NK-92 (cell line): Measurements from ENCODE around the gene NCAPG2.
"Not testable (repeated sequence)": the region's sequence is repeated elsewhere in the genome, so short reads cannot be mapped to it uniquely, and the experiment has no call there.

Source experiments
- DNase-seq: peaks from one replicate; lab custom pipeline; 2025; ENCODE audit not compliant: unreplicated experiment; lab: John Stamatoyannopoulos, UW

Gene NCAPG2

DNA sequence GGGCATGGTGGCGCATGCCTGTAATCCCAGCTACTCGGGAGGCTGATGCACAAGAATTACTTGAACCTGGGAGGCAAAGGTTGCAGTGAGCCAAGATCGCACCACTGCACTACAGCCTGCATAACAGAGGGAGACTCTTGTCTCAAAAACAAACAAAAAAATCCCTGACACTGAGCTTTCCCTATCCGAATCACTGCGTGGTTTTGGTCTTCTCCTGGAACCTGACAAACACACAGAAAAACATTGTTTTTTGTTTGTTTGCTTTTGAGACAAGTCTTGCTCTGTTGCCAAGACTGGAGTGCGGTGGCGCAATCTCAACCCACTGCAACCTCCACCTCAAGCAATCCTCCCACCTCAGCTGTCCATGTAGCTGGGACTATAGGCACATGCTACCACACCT is 66.6 kb downstream of the NCAPG2 start:
- no peak for DNase-seq

DNA sequence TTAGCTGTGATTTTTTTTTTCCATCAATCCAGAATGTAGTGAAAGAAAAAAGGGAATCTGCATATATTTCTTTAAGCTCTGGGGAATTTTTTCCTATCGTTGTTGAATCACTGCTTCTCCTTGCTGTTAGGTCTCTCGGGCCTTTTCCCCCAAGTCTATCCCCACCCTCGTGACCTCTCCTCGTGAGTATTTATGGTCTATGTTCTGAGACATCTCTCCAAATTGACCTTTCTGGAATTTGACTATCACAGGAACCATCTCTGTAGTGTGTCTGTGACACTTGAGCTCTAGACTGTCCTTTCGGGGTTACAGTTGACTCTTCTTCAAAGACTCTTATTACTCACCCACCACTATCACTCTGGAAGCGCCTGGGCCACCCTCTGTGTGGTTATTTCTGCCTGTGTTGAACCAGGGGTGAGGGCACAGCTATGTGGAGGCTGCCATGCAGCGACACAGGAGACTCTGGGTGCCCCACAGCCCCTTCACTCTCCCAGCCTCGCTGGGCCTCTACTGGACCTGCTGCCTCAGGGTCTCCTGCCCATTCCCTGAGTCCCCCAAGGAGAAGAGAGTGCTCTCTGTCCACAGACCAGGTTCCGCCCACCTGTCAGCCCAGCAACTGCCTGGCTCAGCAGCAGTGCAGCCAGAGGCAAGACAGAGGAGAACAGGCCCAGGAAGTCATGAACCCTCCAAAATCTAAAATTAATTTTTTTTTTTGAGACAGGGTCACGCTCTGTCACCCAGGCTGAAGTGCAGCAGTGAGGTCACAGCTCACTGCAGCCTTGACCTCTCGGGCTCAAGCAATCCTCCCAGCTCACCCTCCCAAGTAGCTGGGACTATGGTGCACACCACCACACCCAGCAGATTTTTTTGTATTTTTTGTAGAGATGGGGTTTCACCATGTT is 71.3 kb downstream of the NCAPG2 start:
- no peak for DNase-seq

DNA sequence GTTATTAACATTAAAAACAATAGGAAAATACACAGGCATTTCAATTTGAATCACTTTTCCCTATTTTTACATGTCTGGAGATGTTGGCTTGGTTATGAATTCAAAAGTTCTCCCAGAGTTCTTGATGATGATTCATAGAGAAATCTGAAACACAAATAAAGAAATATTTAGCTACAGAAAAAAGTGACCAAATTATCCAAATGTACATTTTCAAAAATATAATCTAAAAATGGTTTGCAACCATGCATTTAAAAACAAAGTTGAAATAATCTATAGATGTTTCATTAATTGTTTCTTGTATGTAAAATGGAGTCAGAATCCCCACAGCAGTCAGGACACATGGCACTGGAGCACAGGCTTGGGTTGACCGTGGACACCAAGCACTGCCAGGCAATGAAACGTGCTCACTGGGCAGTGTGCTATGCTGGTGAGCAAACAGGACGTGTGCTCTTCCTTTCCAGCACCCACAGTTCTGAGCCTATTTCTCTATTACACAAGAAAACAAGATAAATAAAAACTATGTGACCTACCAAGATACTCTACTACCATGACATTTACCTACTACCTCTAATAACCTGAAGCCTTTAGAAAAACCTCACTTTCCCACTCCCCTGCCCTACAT is 72.9 kb downstream of the NCAPG2 start:
- DNase-seq = no peak

DNA sequence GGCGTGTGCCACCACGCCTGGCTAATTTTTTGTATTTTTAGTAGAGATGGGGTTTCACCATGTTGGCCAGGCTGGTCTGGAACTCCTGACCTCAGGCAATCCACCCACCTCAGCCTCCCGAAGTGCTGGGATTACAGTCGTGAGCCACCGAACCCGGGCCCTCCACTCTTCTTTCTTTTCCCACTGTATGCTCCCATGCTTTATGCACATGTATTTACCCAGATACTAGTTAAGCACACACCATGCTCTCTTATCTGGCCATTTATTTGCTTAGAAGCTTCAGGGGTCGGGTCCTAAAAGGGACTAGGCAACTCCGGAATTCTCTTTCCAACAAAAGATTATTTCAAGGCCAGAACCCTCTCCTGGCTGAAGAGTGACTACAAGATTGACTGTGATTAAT is 78.3 kb downstream of the NCAPG2 start:
- DNase-seq = not testable (repeated sequence)

DNA sequence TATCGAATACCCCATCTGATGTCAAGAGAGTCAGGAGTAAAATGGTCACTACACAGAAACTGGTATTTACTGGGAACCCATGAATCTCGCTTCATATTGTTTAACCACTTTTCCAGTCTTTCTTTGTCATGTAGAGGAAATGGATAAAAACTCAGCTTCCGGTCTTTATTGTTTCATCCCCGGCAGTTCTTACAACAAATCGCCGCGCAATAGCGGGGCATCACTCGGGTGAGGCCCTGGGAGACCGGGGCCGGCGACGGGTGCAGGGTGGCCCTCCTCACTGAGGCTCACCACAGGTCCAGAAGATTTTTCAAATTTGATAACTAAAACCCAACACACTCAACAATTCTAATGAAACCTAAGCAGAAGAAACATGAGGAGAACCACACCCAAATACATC is 81.4 kb downstream of the NCAPG2 start:
- no peak for DNase-seq

DNA sequence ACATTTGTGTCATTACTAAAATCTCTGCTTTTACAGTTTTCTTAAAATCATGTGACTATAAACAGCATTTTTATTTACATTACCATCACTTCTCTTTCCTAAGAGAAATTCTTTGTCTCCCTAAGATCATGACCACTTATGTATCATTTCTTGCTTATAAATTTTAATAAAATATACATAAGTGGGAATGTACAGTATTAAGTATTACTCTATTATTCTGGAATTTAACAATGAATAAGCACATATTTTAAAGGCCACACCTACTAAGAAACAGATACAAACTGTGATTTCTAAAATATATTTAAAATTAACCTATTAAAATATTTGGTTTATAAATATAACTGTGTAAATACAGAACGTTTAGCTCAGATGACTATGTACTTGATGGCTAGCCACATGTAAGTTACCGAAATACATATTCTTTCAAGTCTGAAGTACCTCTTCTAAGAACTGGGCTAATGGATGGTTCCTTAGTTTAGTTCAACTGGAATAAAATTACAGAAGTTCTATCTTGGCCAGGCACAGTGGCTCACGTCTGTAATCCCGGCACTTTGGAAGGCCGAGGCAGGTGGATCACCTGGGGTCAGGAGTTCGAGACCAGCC is 83.7 kb downstream of the NCAPG2 start:
- DNase-seq = no peak

DNA sequence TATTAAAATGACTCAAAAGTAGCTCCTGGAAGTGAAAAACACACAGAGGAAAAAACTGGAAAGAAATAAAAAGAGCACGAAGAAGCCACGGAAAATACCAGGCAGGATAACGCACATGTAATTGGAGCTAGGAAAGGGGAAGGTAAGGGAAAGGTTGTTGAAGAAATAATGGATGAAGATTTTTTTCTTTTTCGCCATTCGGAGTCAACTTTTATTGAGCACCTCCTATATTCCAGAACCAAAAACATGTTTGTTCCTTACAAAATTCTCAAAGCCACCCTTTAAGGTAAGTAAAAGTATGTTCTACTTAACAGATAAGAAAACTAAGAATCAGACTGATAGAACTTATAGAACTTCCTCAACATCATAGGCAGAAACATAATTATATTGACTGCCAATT is 84.2 kb downstream of the NCAPG2 start:
- no peak for DNase-seq

DNA sequence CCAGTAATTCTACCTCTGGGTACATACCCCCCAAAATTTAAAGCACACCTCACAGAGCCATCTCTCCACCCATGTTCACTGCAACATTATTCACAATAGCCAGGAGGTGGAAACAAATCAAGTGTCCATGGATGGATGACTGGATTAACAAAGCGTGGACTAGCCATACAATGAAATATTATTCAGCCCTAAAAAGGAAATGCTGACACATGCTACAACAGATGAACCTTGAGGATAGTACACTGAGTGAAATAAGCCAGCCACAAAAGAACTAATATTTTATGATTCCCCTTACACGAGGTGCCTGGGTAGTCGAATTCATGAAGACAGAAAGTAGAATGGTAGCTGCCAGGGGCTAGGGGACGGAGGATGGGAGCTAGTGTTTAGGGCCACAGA is 85.9 kb downstream of the NCAPG2 start:
- DNase-seq = no peak

DNA sequence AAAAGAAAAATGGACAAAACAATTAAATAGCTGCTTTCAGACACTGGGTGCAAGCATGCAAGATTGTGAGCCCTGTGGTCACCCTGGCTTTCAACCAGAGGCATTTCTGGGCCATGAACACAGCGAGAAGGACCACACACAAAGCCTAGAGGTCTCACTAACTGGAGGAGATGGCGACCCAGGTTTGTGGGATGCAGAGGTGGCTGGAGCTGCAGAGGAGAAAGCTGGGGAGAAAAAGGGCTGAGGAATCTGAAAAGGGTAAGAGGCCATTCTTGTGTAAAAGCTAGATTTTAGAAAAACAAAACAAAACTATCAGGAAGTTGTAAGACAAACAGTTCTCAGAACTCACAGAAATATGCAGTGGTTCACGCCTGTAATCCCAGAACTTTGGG is 86.9 kb downstream of the NCAPG2 start:
- DNase-seq = no peak

DNA sequence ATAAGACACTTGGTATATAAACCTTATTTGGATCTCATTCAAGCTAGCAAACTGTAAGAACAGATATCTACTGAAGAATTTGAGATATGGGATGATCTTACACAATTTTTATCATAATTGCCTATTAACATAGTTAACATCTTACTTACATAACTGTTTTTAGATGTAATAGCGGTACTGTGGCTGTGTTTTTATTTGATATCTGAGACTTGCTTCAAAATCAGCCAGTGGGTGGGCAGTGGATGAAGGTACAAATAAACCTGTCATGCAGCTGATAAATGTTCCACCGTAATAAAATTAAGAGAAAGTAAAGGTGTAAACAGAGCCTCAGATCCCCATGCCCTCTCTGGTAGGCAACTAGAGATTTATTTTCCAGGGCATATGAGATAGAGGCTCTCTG is 88.6 kb downstream of the NCAPG2 start:
- DNase-seq = no peak

DNA sequence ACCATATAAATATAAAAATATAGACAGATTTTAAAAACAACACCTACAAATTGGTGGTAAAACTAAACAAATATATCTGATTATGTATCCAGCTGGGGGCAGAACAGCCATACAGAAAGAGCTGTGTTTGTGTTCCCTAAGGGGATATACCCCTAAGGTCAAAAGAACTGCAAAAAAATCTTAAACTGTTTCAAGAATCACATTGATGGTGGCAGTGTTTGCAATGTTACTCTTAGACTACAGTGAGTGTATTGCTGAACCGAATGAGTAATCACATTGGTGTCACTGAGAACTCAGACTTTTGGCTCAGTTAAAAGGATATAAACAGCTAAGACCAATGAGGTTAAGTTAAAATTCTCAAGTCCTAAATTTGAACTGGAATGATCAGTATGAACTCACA is 89.9 kb downstream of the NCAPG2 start:
- DNase-seq = no peak

DNA sequence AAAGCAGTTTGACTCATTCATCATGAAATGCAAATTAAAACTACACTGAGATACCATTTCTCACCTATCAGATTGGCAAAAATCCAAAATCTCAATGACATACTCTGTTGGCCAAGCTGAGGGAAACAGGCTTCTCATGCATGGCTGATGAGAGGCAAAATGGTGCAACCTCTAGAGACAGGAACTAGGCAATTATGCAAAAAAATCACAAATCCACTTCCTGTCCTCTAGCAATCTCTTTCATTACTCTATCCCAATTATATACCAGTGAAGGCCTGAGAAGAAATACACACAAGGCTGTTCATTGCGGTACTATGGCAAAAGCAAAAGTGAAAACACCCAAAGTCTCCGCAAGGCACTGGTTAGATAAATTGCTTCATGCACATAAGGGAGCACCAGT is 91.1 kb downstream of the NCAPG2 start:
- no peak for DNase-seq

DNA sequence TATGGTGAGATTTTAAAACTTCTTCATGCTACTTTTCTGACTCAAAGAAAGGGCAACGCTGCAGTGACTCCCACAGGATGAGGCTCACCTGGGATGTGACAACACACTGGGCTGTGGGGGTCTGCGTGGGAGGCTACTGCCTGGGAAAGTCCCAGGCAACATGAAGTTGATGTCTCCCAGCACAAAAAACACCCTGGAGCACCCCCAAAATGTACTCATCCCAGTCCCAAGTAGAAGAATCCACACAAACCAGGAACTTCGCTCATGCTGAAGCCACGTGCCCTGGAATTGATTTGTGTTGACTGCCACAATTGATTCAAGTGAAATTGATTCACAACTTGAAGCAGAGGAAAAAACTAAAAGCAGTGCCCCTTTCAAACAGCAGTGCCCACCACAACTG is 92.1 kb downstream of the NCAPG2 start:
- no peak for DNase-seq

DNA sequence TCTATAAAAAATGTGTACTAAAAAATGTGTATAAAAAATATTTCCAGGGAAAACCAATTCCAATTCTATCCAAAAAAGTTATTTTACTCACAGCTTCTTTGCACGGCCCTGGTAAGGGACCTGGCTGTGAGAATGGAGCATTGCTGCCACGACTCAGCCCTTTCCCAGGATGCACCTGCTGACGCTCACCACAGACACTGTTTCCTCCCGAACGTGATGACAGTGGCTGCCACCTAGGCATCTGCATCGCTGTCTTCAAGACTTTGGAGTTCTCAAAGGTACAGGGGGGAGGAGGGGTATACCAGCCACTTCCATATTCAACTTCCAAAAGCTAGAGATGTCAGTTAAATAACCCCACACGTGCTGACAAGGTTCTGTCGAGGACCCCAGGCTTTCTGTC is 93.1 kb downstream of the NCAPG2 start:
- no peak for DNase-seq

DNA sequence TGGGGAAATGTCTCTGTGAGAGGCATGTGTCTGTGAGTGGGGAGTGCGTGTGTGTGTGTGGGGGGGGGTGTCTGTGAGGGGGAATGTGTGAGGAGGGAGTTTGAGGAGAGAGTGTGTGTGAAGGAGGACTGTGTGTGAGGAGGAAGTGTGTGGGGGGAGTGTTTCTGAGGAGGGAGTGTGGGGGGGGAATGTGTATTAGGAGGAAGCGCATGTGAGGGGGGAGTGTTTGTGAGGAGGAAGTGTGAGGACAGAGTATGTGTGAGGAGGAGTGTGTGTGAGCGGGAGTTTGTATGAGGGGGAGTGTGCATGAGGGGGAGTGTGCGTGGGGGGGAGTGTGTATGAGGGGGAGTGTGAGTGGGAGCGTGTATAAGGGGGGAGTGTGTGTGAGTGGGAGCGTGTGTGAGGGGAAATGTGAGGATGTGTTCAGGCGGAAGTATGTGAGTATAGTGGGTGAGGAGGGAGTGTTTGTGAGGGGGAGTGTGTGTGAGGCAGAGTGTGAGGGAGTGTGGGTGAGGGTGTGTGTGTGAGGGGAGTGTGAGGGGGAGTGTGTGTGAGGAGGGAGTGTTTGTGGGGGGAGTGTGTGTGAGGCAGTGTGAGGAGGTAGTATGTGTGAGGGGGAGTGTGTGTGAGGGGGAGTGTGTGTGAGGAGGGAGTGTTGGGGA is 95.2 kb downstream of the NCAPG2 start:
- DNase-seq = no peak

DNA sequence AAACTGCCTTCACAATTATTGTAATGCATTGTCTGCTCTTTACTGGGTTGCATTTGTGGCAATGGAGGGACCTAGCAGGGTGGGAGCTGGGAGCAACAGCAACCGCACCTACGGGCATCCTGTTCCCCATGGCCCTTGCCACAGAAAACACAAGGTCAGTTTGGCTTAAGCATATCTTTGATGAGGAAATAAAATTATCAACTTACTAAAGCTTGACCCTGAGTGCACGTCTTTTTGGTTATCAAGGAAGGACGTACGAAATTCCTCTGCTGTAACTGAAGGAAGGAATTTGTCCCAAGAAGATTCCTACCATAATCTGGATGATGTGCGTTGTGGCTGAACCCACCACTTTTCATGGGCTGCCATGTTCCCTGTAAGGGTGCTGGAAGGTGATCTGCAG is 97.0 kb downstream of the NCAPG2 start:
- no peak for DNase-seq

DNA sequence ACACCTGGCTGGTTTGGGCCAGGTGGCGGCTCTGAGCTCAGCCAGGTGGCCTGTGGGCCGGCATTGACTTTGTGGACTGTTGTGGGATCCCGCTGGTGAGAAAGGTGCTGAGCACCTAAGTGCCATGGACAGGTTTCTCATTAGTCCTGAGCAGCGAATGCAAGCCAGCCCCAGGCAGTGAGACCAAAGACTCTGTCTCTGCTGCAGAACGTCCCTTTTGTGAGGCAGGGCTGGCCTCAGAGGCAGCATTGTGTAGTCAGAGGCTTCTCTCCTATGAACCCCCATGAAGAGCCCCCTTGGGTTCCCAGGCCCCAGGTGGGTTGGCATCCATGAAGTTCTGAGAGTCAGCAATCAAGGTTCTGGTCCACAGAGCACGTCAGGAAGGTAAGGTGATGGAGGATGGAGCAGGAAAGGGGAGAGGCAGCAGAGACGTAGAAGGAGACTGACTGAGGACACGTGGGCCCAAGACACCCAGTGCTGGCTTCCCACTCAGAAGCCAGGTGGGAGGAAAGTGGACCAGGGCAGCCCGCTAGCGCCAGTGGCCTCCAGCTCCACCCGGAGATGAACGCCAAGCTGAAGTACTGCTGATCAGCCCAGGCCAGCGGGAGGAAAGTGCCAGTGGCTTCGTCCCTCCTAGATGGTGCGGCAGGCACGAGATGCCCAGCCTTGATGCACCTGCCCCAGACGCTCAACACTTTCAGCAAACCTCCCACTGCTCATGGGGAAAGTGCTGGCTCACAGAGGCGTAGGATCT is 97.8 kb downstream of the NCAPG2 start:
- DNase-seq = no peak

DNA sequence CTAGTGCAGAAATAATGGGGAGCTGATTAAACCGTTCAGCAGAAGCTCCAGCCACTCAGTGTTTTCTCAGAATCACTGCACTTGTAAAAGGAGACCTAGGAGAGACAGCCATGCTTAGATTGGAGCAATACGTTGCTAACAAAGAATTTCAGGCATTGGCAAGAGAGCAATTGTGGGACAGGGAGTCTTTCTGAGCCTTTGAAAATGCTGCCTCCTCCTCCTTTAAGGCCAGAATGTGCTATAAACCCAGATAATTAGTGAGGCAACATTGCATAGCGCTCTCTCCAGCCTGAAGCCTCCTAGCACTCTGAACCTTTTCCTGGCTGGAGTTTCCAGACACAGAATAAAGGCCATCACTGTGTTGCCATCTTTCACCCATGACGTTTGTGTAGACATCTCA is 98.5 kb downstream of the NCAPG2 start:
- no peak for DNase-seq

DNA sequence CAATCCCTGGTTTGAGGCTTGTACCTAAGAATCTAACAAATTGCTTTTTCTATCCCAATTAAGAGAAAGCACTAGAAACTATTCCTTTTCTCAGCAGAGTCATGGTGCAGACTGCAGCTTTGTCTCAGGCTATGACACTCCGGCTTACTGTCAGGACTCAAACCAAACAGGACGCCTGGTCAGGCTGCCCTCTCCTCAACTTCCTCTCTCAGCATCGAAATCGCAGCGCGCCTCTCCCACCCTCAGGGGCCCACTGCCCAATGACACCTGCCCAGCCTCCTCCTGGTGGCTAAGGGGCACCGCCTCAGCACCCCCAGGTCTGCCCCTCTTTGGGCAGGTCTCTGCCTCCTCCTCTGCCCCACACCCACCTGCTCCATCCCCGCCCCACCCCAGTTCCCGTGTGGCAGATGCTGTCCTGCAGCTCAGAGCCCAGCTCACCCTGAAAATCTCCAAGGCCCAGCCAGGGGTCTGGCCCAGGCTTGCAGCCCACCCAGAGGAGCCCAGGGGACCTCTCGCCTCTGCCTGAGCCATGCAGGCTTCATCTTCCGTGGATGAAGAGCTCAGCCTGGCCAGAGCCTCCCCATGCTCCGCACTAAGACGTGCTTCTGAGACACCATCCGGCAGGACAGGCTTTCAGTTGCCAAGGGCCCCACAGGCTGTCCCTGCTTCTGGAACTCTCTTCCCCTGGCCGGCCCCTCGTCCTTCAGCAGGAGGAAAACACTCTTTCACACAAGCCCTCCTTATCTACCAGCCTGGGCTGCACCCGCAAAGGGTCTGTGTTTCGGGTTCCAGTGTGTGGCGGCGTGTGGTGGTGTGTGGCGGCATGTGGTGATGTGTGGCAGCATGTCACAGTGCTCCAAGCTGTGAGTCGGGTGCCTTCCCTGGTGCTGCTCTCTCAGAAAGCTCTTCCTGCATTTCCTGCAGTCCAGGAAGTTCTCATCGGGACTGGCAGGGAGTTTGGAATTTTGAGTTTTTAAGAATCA is 100.5 kb downstream of the NCAPG2 start:
- DNase-seq = no peak
